HG02763 (cell line): Measurements from ENCODE around the gene TIPIN.
"Not testable (repeated sequence)": the region's sequence is repeated elsewhere in the genome, so short reads cannot be mapped to it uniquely, and the experiment has no call there.

Experiments used
- ATAC-seq: cut with Tn5 transposase; IDR thresholded peaks from one replicate; pipeline ENCODE4 v1.9.1; 2021; ENCODE audit warnings: mild to moderate bottlenecking, moderate library complexity; ENCODE audit not compliant: unreplicated experiment

Gene TIPIN

GRCh38 chr15:66304425-66304824, 52.1 kb downstream of the TIPIN start:
- ATAC-seq, result not testable (repeated sequence)

- no peak for ATAC-seq
These were observed 53.8 kb downstream of the TIPIN start for GRCh38 chr15:66302489-66303278.

DNA sequence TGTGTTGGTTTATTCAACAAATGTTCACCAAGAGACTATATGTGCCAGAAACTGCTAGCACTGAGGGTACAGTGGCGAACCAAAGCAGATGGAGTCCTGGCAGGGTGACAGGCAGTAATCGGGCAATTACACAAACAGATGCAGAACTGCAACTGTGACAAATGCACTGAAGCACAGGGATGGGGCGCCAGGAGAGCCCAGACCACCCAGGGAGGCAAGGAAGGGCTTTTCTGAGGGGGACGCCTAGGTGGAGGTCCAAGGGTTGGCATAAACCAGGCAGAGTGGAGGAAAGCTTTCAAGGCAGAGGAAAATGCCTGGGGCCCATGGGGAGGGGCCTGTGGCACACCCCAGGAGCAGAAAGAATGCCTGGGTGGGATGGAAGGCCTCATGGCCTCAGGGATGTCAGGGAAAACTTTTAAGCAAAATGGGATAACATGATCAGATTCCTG, 57.7 kb downstream of the TIPIN start:
- ATAC-seq, result no peak

DNA sequence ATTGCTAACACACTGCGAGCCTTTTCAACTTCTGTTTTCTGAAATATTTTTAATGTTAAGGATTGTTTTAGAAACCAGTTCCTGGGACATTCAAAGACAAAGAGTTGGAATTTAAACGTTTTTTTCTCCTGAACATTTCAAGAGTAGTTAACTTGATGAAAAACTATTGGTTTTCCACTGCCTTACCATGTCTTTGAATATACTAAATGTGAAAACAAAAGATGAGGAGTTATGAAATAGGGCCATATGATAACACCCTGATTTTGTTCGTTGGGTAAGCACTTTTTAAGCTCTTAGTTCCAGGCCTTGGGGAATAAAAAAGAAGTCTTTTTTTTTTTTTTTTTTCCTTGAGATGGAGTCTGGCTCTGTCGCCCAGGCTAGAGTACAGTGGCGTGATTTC, 60.3 kb downstream of the TIPIN start:
- no peak for ATAC-seq

DNA sequence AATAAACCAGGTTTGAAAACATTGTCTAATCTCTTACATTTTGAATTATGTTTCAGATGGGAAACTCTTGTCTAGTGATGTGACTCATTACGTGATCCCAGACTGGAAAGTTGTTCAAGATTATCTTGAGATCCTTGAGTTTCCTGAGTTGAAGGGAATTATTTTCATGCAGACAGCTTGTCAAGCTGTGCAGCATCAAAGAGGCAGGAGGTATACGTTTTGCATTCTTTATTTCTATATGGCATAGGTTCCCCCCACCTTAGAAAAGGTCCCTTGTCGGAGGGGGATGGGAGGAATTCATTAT, 61.6 kb downstream of the TIPIN start:
- no peak for ATAC-seq

GRCh38 chr15:66294157-66294931, 62.1 kb downstream of the TIPIN start:
- no peak for ATAC-seq

DNA sequence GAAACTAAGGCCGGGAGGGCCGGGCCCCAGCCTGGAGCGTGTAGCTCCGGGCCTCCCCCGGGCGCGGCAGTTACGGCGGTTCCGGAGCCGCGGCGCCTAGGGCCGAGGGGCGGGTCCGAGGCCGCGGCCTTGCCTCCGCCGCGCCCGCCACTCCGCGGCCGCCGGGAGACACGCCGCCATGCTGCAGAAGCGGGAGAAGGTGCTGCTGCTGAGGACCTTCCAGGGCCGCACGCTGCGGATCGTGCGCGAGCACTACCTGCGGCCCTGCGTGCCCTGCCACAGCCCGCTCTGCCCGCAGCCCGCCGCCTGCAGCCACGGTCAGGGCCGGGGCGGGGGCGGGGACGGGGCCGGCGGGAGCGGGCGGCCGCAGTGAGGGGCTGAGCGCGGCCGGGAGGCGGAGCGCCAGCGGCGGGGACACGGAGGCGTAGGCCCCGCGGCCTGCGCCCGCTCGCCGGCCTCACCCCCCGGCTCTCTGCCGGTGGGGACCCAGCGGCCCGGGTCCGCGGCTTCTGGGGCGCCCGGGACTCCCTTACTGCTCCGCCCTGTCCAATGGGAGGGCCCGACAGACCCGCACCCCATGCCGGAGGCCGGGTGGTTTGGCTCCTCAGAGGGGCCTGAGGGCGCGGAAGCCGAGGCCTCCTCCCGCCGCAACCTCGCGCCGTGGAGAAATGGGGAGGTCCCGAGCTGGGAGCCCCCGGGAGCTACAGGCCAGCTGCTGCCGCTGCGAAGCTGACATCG, 62.9 kb downstream of the TIPIN start, which contains the start of gene DIS3L:
Gene DIS3L (plus strand): TSS at position 150 of the 738 bp plus-strand sequence. CDS start 29 bp downstream, at position 179.
- ATAC-seq, result peak; percentile 64

DNA sequence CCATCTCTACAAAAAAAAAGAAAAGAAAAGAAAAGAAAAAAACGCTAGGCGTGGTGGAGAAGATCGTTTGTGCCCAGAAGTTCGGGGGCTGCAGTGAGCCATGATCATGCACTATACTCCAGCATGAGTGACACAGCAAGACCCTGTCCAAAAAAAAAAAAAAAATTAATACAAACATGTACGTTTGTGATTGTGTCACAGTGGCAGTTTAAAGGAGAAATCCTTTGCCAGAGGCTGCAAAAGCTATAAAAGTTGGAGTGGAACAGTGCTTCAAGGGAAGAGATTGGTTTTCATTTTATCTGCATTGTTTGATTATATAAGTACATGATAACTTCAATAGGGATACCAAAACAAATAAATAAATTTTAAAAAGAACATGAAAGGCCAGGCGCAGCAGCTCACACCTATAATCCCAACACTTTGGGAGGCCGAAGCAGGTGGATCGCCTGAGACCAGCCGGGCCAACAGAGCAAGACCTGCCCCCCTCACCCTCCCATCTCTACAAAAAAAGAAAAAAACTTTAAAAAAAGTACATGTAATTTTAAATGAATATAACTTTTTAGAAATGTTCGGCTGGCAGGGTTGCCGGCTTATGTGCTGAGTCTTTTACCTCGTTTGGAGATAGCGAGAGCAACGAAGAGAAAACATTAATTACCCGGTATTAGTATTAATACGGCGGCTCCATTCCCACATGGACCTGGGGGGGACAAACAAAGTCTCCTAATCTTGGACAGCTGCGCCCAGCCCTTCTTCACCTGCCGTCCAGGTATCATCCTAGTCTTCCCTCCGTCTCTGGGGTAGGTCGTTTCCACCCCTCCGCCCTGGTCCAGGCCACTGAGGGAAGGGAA, 63.7 kb downstream of the TIPIN start:
- ATAC-seq, result no peak

- ATAC-seq, result no peak
These were observed 64.5 kb downstream of the TIPIN start for GRCh38 chr15:66291816-66292570.

- ATAC-seq, result no peak
These were observed 66.0 kb downstream of the TIPIN start for GRCh38 chr15:66290518-66290917.

- no peak for ATAC-seq
These were observed 66.5 kb downstream of the TIPIN start for GRCh38 chr15:66290007-66290406.

- no peak for ATAC-seq
These were observed 67.8 kb downstream of the TIPIN start for GRCh38 chr15:66288551-66289185.

DNA sequence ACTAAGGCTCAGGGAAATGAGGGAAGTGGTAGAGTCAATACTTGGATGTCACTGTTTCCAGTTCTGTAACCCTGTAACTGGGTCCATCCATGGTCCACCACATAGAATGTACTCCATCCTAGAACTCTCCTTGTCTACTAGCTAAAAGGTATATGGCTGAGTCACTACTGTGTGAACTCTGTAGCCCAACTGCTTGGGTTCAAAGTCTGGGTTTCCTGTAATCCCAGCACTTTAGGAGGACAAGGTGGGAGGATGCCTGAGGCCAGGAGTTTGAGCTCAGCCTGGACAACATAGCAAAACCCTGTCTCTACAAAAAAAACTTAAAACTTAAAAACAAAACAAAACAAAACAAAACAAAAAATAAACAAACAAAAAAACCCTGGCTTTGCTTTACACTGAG, 68.4 kb downstream of the TIPIN start:
- no peak for ATAC-seq

DNA sequence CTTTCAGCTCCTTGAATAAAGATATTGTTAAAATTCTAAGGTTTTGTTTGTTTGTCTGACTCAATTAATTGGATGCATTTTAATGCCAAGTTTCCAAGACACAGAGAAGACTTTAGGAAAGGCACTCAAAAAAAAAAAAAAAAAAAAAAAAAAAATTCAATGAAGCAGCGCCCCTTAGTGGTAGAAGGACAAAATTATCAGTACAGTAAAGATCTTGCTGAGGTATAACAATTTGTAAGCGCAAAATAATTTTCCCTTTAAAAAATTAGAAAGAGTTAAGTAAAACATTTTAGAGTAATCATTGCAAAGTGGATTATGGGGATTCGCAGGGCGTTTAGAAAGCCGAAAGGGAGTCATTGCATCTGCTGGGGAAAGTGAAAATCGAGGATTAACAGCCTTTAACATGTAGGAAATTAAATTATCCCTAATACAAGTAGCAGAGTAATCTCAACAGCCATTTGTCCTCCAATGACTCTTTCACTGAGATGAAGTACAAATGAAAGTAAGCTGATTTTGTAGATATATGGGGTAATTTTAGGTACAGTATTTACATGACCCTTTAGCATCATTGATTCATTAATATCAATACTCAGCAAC, 68.9 kb downstream of the TIPIN start:
- no peak for ATAC-seq
